PC-3 (cell line): Measurements from ENCODE around the gene AFF3.

Source experiments
- CTCF ChIP-seq: fragments of 300-600 bp; sonication (generic); conservative IDR thresholded peaks from 2 replicates; pipeline ENCODE4 v1.5.1; 2017; ENCODE audit warnings: antibody characterized with exemption, low read depth, mild to moderate bottlenecking, low read length
- EZH2 ChIP-seq: fragments of 300-600 bp; sonication (generic); IDR thresholded peaks from one replicate; pipeline ENCODE4 v1.6.1; 2017; ENCODE audit warnings: antibody characterized with exemption, mild to moderate bottlenecking, low read length; ENCODE audit not compliant: unreplicated experiment

GRCh38 chr2:100004348-100004884 lies 138.0 kb downstream of the AFF3 start:
- TF ChIP-seq CTCF, result no peak
- TF ChIP-seq EZH2, result no peak
